IMR-90 (cell line): ENCODE results near the gene BTAF1. TPM values are rescaled to one million over a fixed set of nuclear protein-coding genes. Genes with fewer than 3 reads are reported as not detected.
"Not testable (repeated sequence)": the region's sequence is repeated elsewhere in the genome, so short reads cannot be mapped to it uniquely, and the experiment has no call there.

Experiments used
- ATAC-seq: fragments of 200-7000 bp; cut with Tn5 transposase; 2 replicates; pipeline ENCODE4 v1.9.1; 2020; ENCODE audit warnings: low read depth, mild to moderate bottlenecking, moderate library complexity
- BruUV-seq: library from RNA; stranded (reverse); fragments of 400-500 nt; replicated peaks from 2 replicates; lab custom pipeline; 2021; lab: Mats Ljungman, UMichigan
- CTCF ChIA-PET: fragments of 300-600 bp; formaldehyde crosslinking; extraction: SDS; loops from one replicate; lab custom pipeline; 2021; ENCODE audit warnings: antibody characterized with exemption; lab: Yijun Ruan, JAX
- POLR2A ChIA-PET: fragments of 300-600 bp; sonication (Branson Sonifier 250); formaldehyde crosslinking; loops from one replicate; lab custom pipeline; 2022; ENCODE audit warnings: antibody characterized with exemption; ENCODE audit not compliant: unreplicated experiment; lab: Charles Lee
- DNase-seq: peaks from one replicate; pipeline ENCODE4 v3.0.0; 2013
- H2AFZ ChIP-seq: replicated peaks from 2 replicates; pipeline ENCODE3; 2013; ENCODE audit warnings: low read length, mild to moderate bottlenecking; ENCODE audit not compliant: poor library complexity
- H2AK5ac ChIP-seq: 2 replicates; pipeline ENCODE4 v1.6.1; 2013; ENCODE audit warnings: low read depth, low read length, inconsistent platforms
- H2AK9ac ChIP-seq: replicated peaks from 2 replicates; pipeline ENCODE3; 2013; ENCODE audit warnings: mild to moderate bottlenecking, low read depth, low read length, moderate library complexity; ENCODE audit not compliant: poor library complexity
- H2BK120ac ChIP-seq: 2 replicates; pipeline ENCODE4 v1.6.1; 2013; ENCODE audit warnings: low read depth, low read length, inconsistent platforms
- H2BK15ac ChIP-seq: 3 replicates; pipeline ENCODE4 v1.6.1; 2013; ENCODE audit warnings: low read depth, low read length, inconsistent platforms
- H2BK20ac ChIP-seq: 2 replicates; pipeline ENCODE4 v1.6.1; 2013; ENCODE audit warnings: low read depth, mild to moderate bottlenecking, inconsistent platforms, low read length, moderate library complexity
- H2BK5ac ChIP-seq: 2 replicates; pipeline ENCODE4 v1.6.1; 2013; ENCODE audit warnings: mild to moderate bottlenecking, low read depth, low read length, inconsistent platforms; ENCODE audit not compliant: poor library complexity, severe bottlenecking
- H3K14ac ChIP-seq: replicated peaks from 2 replicates; pipeline ENCODE4 v1.6.1; 2013; ENCODE audit warnings: low read depth, low read length, inconsistent platforms
- H3K18ac ChIP-seq: 2 replicates; pipeline ENCODE4 v1.6.1; 2013; ENCODE audit warnings: low read depth, low read length, control low read depth
- H3K23ac ChIP-seq: 2 replicates; pipeline ENCODE4 v1.6.1; 2013; ENCODE audit warnings: low read depth, low read length, inconsistent platforms
- H3K27ac ChIP-seq: 2 replicates; pipeline ENCODE4 v1.5.1; 2013; ENCODE audit warnings: mild to moderate bottlenecking, control low read depth, low read length; ENCODE audit not compliant: insufficient read depth
- H3K27me3 ChIP-seq: 2 replicates; pipeline ENCODE4 v1.6.1; 2013; ENCODE audit warnings: low read length; ENCODE audit not compliant: control insufficient read depth, insufficient read depth
- H3K36me3 ChIP-seq: 2 replicates; pipeline ENCODE4 v1.6.1; 2013; ENCODE audit warnings: low read length, mixed read lengths; ENCODE audit not compliant: control insufficient read depth, insufficient read depth
- H3K4ac ChIP-seq: 2 replicates; pipeline ENCODE4 v1.6.1; 2013; ENCODE audit warnings: low read depth, low read length, inconsistent platforms
- H3K4me1 ChIP-seq: 2 replicates; pipeline ENCODE4 v1.6.1; 2013; ENCODE audit warnings: low read length, mixed read lengths; ENCODE audit not compliant: control insufficient read depth, insufficient read depth
- H3K4me2 ChIP-seq: 2 replicates; pipeline ENCODE4 v1.6.1; 2013; ENCODE audit warnings: low read depth, mild to moderate bottlenecking, control low read depth, low read length, moderate library complexity
- H3K4me3 ChIP-seq: 2 replicates; pipeline ENCODE4 v1.5.1; 2013; ENCODE audit warnings: low read depth, mild to moderate bottlenecking, control low read depth, low read length, moderate library complexity; ENCODE audit not compliant: insufficient read depth
- H3K56ac ChIP-seq: 2 replicates; pipeline ENCODE4 v1.6.1; 2013; ENCODE audit warnings: low read length, inconsistent platforms; ENCODE audit not compliant: insufficient read depth; ENCODE audit errors: extremely low read depth
- H3K79me1 ChIP-seq, 2 experiments: 2 replicates each; pipeline ENCODE4 v1.6.1; 2013; ENCODE audit warnings: low read length in 2 of 2, inconsistent platforms in 1 of 2, low read depth in 1 of 2
- H3K9ac ChIP-seq: 2 replicates; pipeline ENCODE4 v1.6.1; 2013; ENCODE audit warnings: low read depth, low read length, control low read depth
- H3K9me1 ChIP-seq: 2 replicates; pipeline ENCODE4 v1.6.1; 2013; ENCODE audit warnings: low read length, inconsistent platforms; ENCODE audit not compliant: insufficient read depth
- H3K9me3 ChIP-seq: 2 replicates; pipeline ENCODE4 v1.6.1; 2013; ENCODE audit warnings: low read length; ENCODE audit not compliant: control insufficient read depth, insufficient read depth
- H4K20me1 ChIP-seq: 2 replicates; pipeline ENCODE4 v1.6.1; 2013; ENCODE audit warnings: low read length, inconsistent platforms; ENCODE audit not compliant: insufficient read depth
- H4K5ac ChIP-seq: 2 replicates; pipeline ENCODE4 v1.6.1; 2013; ENCODE audit warnings: mild to moderate bottlenecking, low read depth, low read length, control low read depth
- H4K8ac ChIP-seq, 2 experiments: 2 replicates each; pipeline ENCODE4 v1.6.1; 2013; ENCODE audit warnings: low read depth in 2 of 2, low read length in 2 of 2, control low read depth in 1 of 2, inconsistent platforms in 1 of 2
- H4K91ac ChIP-seq: 2 replicates; pipeline ENCODE4 v1.6.1; 2013; ENCODE audit warnings: low read depth, low read length, inconsistent platforms; ENCODE audit not compliant: insufficient read depth
- CEBPB ChIP-seq: IDR thresholded peaks from 2 replicates; pipeline ENCODE4 v1.6.1; 2012; ENCODE audit warnings: low read depth, low read length, improper control_type of control experiment
- CTCF ChIP-seq: conservative IDR thresholded peaks from 2 replicates; pipeline ENCODE4 v1.5.1; 2012; ENCODE audit warnings: mild to moderate bottlenecking, low read depth, low read length, improper control_type of control experiment
- FOS ChIP-seq: fragments of 150-350 bp; IDR thresholded peaks from 2 replicates; pipeline ENCODE4 v1.6.1; 2016; ENCODE audit warnings: low read depth, low read length
- MAFK ChIP-seq: IDR thresholded peaks from 2 replicates; pipeline ENCODE4 v1.6.1; 2012; ENCODE audit warnings: low read depth, low read length, improper control_type of control experiment
- MAZ ChIP-seq: IDR thresholded peaks from 2 replicates; pipeline ENCODE4 v1.6.1; 2012; ENCODE audit warnings: low read depth, mild to moderate bottlenecking, low read length, improper control_type of control experiment, moderate library complexity, borderline replicate concordance
- RAD21 ChIP-seq: IDR thresholded peaks from 2 replicates; pipeline ENCODE4 v1.6.1; 2012; ENCODE audit warnings: low read length, improper control_type of control experiment
- USF2 ChIP-seq: fragments of 150-350 bp; IDR thresholded peaks from 2 replicates; pipeline ENCODE4 v1.6.1; 2017; ENCODE audit warnings: mild to moderate bottlenecking, antibody characterized with exemption, low read length, low read depth
- WGBS, 2 experiments: methylation state at CpG; one replicate each; pipeline versions ENCODE4 v1.1.5 to v1.1.7; 2013; ENCODE audit warnings: missing lambda C conversion rate in 2 of 2; ENCODE audit not compliant: insufficient read length in 1 of 2; ENCODE audit errors: extremely low coverage in 2 of 2; 5-methylcytosine and 5-hydroxymethylcytosine counted together
- dilution Hi-C: fragments of 300-500 bp; cut with HindIII; formaldehyde crosslinking; loops from one replicate; pipeline ENCODE4 v1.14.3; 2018; ENCODE audit warnings: low sequenced_read_pairs; ENCODE audit not compliant: unreplicated experiment
- in situ Hi-C: fragments of 300-500 bp; cut with MboI; formaldehyde crosslinking; loops from 3 replicates; pipeline ENCODE4 v1.14.3; 2019; ENCODE audit warnings: low sequenced_read_pairs, inconsistent platforms, mixed read lengths
- intact Hi-C: fragments of 100-400 bp; cut with micrococcal nuclease; formaldehyde crosslinking; loops from 2 replicates; pipeline ENCODE4 v1.10.0; 2022
- polyA plus RNA-seq, 3 experiments: library from polyadenylated mRNA; depleted of rRNA; stranded (reverse); fragments of >200 nt; gene quantifications; 2 replicates each; pipeline ENCODE4 v1.2.3, GENCODE V29; 2012; ENCODE audit warnings: low replicate concordance in 1 of 3
- total RNA-seq: library from RNA; depleted of rRNA; stranded (reverse); fragments of >200 nt; gene quantifications from 2 replicates; pipeline ENCODE4 v1.2.3, GENCODE V29; 2012

The BTAF1 gene
- total and polyA plus RNA-seq, 2 of the 4 experiments (the other 2 are of a cell fraction) = 15.0 to 42.3 TPM

GRCh38 chr10:92031580-92031979 is 108.0 kb downstream of the BTAF1 start:
- Histone ChIP-seq H3K14ac (no peak overlapping the region), H3K4me2 (no peak overlapping the region), H3K36me3 (peaks cover 19% of the 10 kb centered on the region), H4K8ac (no peak overlapping the region), H2BK5ac (no peak overlapping the region), H3K9ac (no peak overlapping the region), H3K56ac (no peak overlapping the region), H4K20me1 (no peaks in the 10 kb centered on the region), H2AFZ (no peak overlapping the region), H3K23ac (no peak overlapping the region), H3K27ac (no peak overlapping the region), H4K5ac (no peak overlapping the region), H3K79me1 (peaks cover 0 to 4% of the 10 kb centered on the region in 2 experiments; a peak in 1 of 4 replicates), H4K91ac (no peak overlapping the region), H2AK5ac (no peak overlapping the region), H2BK120ac (no peak overlapping the region), H3K9me3 (no peaks in the 10 kb centered on the region), H3K18ac (no peak overlapping the region), H2BK15ac (no peak overlapping the region), H3K27me3 (no peaks in the 10 kb centered on the region), H2AK9ac (no peak overlapping the region), H3K4ac (no peak overlapping the region), H3K4me1 (no peaks in the 10 kb centered on the region), H3K4me3 (no peak overlapping the region), H3K9me1 (no peaks in the 10 kb centered on the region), H2BK20ac (no peak overlapping the region)
- TF ChIP-seq USF2 (no peak), CTCF (no peak), MAZ (no peak), FOS (no peak), CEBPB (no peak), RAD21 (no peak), MAFK (no peak)
- WGBS, 2 experiments = no CpG with 5 or more reads among the region's 3 CpGs
- DNase-seq (no peak), ATAC-seq (no peak)
- dilution Hi-C loops (no loop called here), in situ Hi-C loops (no loop called here), intact Hi-C loops (loop anchor here (5.0 kb wide), 1 partner anchor 34 kb away; no protein-coding TSS in a partner anchor)
- ChIA-PET POLR2A (no interaction called here), CTCF (no interaction called here)
- no TSS peak for BruUV-seq

- H3K27ac ChIP-seq, H3K9me1 ChIP-seq, H2AK5ac ChIP-seq, H3K14ac ChIP-seq, H2BK20ac ChIP-seq, H2BK5ac ChIP-seq, H2BK15ac ChIP-seq, H4K5ac ChIP-seq, H3K4me2 ChIP-seq, H3K4me3 ChIP-seq, dilution Hi-C loops, H3K4me1 ChIP-seq, DNase-seq, H3K79me1 ChIP-seq, POLR2A ChIA-PET, H3K56ac ChIP-seq, H4K20me1 ChIP-seq, H2AFZ ChIP-seq, H3K23ac ChIP-seq, H2AK9ac ChIP-seq, H3K18ac ChIP-seq, H3K27me3 ChIP-seq, H2BK120ac ChIP-seq, ATAC-seq, H4K8ac ChIP-seq, CTCF ChIA-PET, H3K9me3 ChIP-seq, in situ Hi-C loops, H3K9ac ChIP-seq, H3K4ac ChIP-seq, H4K91ac ChIP-seq, BruUV-seq: not testable (repeated sequence)
- 50% methylated on average over 2 of the region's 3 CpGs; no CpG with 5 or more reads in 1 of the 2 experiments for WGBS, 2 experiments
- H3K36me3 ChIP-seq = peaks cover 12% of the 10 kb centered on the region
- intact Hi-C loops = loop anchor here (5.0 kb wide), 1 partner anchor 36 kb away; no protein-coding TSS in a partner anchor
Measured at GRCh38 chr10:92033070-92033469, 109.5 kb downstream of the BTAF1 start.
